Bone marrow (tissue), 2 donors: Measurements from ENCODE around the gene PAX5.

Experiments
- DNase-seq, 2 donors: peaks; one replicate each; lab custom pipeline; 2025; lab: John Stamatoyannopoulos, UW

Gene PAX5

GRCh38 chr9:36961051-36961450 lies 73.0 kb downstream of the PAX5 start:
- DNase-seq: no peak

DNA sequence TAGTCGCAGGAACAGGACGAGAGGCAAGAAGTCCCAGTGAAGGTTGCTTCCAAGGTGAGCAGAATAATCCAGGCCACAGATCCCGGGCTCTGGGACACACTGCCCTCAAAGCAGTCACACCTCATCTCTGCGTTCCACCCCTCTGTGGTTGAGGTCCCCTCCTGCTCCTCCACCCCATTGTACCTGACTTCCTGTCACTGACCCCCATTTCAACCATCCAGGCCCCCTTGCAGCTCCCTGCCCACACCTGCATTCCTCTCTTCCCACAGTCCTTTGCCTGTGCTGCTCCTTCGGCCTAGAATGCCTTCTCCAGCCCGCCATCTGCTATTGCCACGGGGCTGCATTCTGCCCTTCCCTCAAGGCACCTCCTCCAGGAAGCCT lies 73.5 kb downstream of the PAX5 start:
- no peak for DNase-seq

- no peak for DNase-seq
These were observed 74.1 kb downstream of the PAX5 start for GRCh38 chr9:36959681-36960574.

DNA sequence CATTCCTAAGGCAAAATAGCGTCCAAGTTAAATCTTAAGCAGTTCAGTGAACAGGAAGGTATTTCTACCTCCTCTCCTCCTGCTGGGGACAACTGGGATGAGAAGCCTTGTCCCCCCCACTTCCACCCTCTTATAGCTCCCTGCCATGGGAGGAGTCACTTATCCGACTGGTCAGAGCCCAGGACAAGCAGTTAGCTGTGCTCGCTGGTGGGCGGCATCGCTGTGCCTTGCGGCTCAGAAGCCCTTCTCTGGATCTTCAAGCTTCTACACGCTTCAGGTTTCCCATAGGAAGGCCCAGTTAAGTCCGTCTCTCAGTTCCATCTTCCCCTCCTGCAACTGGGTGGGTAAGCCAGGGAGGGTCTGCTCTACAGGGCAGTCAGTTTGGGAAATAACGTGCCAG lies 77.2 kb downstream of the PAX5 start:
- DNase-seq: no peak

GRCh38 chr9:36950389-36950788 lies 83.7 kb downstream of the PAX5 start:
- no peak for DNase-seq

GRCh38 chr9:36949466-36949865 lies 84.6 kb downstream of the PAX5 start:
- DNase-seq: no peak

GRCh38 chr9:36948051-36948450 lies 86.0 kb downstream of the PAX5 start:
- DNase-seq: no peak

DNA sequence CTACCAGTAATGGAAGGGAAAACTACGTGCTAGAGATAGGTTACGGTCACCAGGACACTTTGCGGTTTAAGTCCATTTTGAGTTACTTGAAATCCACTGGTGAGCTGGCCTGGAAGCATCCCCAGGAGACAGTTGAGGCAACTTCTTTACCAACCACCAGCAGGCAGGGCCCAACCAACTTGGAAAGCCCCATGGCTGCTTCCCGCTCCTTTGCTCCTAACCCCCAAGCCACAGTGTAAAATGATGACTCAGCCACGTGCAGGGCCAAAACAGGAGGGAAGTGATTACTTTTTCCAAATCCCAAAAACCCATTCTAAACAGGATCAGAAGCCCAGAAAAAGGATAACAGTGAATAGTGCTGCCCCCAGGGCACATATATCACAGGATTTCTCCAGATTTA lies 87.4 kb downstream of the PAX5 start:
- DNase-seq: no peak

GRCh38 chr9:36945999-36946398 lies 88.1 kb downstream of the PAX5 start:
- no peak for DNase-seq

DNA sequence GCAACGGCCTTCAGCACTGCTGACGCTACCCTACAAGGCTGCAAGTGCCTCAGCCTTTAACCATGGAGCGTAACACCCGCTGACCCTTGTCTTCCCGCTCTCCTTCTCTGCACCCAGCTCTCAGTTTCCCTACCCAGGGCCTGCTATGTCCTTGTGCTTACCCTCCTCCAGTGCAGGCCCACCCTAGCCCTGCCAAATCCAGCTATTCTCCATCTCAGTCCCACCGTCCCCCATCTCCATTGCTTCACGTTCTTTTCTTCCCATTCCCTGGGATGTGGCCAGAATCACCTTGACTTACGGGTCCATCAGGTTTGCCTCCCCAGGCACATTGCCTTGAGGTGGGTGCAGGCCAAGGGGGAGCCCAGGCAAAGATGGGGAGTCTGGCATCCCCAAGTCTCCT lies 91.2 kb downstream of the PAX5 start:
- DNase-seq: no peak

DNA sequence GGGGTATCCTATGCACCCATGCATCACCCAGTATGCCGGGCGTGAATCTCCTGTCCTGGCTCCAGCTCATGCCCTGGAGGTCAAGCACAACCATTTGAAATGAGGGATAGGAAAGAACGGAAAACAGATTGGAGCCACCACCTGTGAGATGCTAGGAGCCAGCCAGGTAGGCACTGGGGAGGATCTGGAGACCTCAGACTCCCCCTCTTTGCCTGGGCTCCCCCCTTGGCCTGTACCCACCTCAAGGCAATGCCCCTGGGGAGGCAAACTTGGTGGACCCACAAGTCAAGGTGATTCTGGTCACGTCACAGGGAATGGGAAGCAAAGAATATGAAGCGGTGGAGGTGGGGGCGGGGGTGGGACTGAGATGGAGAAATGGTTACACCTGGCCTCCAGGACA lies 92.6 kb downstream of the PAX5 start:
- DNase-seq: no peak

- no peak for DNase-seq
These were observed 93.2 kb downstream of the PAX5 start for GRCh38 chr9:36940881-36941280.

DNA sequence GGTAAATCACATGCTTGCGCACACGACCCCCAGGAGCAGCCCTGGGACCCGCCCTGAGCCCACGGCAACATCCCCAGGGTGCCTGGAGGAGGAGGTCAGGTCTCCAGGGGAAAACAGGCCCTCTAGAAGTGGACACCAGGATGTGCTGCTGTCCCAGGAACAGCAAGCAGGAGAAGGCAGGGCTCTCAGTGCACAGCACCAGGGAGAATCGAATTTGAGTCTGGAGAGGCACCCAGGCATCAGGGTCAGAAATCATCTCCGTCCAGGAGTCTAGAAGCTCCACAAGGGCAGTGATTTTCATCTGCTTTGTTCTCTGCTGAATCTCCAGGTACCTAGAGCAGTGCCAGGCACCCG lies 93.6 kb downstream of the PAX5 start:
- DNase-seq: no peak

DNA sequence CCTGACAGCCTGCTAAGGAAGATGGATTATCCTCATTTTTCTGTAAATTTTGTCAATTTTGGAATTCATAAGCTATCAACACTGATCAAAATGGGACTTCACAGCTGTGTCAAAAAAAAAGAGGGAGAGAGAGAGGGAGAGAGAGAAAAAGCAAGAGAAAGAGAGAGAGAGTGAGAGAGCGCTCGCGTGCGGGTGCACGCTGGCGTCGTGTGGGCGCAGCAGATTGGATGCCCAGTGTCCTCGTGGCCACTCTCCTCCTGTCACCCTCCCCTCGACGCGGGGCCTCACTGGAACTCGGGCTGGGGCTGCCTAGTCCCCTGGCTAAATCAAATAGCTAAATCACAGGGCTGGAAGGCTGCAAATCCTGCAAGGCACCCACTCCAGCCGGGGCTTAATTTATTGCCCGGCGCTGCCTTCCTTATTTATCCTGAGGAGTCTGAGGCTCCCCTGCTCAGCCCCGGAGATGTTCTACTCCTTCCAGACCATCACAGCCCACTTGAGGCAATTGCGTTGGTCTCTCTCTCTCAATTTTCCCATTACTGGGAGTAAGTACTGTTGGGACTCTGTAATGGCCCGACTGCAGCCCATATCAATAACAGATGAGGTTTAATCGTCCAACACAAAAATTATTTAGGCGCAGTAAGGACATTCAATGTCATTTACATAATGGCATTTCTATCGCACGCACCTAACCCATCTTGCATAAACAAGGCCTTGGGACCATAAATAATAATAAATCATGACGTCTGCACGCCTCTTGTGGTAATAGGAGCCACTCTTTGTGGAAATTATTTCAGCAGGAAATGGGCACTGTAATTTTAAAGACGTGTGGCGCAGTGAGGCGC lies 94.2 kb downstream of the PAX5 start:
- no peak for DNase-seq

DNA sequence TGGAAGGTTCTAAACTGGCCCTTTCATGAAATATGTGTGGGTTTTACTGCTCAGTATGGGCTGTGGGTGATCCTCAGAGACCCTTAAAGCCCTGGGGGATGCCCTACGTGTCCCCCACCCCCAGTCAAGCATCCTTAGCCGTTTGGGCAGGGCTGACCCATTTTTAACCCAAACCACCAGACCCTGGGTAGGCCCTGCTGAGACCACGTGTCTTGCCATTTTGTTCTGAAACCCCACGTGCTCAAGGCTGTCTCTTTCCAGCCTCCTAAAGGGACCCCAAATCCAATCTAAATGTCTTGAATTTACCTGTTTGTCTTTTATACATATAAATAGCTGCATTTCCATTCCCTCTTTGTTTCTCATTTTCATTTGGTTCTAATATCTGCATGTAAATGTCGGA lies 94.9 kb downstream of the PAX5 start:
- DNase-seq: no peak

- no peak for DNase-seq
These were observed 95.5 kb downstream of the PAX5 start for GRCh38 chr9:36938617-36939016.

DNA sequence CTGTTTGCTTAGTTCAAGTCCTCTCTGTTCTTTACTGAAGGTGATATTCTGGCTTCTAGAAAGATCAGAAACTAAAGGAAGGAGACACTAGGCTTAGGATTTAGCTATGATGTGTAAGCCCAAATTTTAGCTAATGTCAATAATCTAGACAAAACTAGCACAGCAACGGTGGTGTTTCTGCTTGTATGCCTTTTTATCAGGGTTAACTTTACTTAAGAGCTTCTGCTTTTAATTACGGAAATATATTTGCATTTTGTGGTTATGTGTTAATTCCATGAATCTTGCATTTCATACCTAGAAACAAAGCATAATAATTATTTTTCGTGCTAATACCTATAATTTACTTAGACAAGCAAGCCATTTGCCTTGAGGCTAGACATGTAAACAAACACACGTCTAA lies 96.1 kb downstream of the PAX5 start:
- DNase-seq: no peak

DNA sequence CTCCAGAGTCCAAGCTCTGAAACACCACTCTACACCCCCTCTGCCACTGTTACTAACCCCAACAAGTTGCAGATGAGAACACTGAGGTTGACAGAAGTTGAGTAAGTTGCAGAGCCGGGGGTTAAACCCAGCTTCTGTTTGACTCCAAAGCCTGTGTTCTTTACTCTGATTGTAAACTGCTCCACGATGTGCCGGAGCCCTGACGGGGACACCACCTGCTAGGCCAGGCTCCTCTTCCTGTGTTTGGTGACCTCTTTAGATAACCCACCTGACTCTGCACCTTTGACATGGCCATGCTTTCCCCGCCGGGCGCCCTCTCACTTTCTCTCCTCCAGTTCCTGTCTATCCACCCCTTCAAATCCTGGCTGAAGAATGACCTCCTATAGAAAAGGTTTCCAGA lies 96.7 kb downstream of the PAX5 start:
- DNase-seq: no peak

DNA sequence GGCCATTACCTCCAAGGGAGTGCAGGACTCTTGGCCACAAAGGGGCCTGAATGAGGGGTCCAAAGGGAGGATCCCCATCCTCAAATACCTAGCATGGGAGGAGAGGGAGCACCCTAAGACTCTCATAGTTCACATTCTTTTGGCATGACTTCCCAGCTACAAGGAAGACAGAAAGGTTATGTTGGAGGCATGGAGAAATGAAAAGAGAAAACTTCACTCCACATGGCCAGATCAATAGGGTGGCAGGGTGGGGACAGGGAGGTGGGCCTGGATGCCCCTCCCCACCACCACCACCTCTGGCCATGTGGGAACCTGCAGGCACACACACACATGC lies 97.6 kb downstream of the PAX5 start:
- DNase-seq: no peak

DNA sequence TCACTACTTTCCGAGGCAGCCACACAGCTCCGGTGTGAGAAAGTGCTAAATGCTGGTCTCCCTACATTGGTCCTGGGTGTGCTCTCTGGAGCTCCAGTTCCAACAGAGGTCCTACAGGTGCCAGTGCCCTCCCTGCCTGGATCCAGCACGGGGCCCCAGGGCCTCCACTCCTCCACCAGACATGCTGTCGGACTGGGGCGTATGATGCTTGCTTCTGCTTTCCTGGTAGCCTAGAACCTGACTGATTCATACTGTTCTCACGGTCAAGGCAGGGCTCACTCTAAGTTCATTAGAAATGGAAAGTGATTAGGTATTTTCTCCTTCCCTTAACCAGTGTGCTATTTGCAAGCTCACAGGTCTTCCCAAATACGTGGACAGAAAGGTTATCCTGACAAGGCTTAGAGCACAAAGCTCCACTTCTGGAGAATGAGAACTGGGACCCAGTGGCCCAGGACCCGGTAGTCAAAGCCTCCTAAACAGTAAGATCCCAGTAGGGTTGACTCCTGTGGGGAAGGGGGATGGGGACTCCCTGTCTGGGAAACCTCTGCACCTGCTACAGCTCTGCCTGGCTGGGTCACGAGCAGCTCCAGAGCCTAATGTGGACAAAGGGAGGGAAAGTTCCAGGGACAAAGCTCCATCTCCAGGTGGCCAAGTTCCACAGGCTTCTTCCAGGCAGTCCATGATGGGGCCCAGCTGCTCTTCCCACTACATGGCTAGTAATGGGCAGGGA lies 98.1 kb downstream of the PAX5 start:
- no peak for DNase-seq

DNA sequence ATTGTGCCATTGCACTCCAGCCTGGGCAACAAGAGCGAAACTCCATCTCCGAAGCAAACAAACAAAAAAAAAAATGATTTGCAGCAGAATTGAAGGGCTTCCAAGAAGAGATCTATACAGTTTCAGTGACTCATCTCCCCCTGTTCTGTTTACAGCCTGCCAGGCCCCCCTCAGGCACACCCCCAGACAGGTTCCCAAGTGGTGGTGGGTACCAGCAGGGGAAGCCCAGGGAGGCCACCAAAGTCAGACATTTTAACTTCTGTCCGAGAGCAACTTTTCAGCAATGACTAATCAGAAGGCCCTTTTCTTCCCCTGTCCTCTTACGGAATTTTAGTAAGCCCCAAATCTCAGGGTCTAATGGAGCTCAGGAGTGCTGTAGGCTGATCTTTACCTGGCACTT lies 98.7 kb downstream of the PAX5 start:
- no peak for DNase-seq

DNA sequence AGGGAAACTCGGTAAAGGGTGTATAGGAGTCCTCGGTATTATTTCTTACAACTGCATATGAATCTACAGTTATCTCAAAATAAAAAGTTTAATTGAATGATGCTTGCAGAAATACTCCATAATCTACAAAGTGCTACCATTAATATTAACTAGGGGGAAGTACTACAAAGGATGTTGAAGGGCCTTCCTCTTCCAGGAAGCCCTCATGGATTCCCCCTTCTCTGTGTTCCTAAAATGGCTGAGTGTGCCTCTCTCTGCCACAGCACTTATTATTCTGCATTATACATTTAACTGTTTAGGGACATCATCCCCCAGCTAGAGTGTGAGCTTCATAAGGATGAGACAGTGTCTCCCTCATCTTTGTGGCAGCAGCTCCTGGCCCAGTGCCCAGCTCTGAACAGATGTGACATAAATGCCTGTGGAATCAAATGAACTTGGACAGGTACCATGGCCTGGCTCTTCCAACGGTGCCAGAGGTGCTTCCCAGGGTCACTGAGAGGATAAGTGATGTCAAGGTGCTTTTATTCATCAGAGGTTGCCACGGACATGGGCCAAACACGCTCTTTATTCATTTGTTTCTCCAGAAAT lies 99.5 kb downstream of the PAX5 start:
- DNase-seq: no peak
